Measurements from ENCODE around the gene RIBC2. TPM values are rescaled to one million over a fixed set of nuclear protein-coding genes. Genes with fewer than 3 reads are reported as not detected.

RIBC2 gene
- total RNA-seq, 4 donors from 2014 or later = not detected

- Histone ChIP-seq H3K4me3 (no peak overlapping the region), H3K27ac (replicated peaks in 1 of 4) (no peak overlapping the region), H3K36me3 (no peaks in the 10 kb centered on the region), H3K4me1 (no peaks in the 10 kb centered on the region), H3K27me3 (peaks cover 0 to 13% (median 0%) of the 10 kb centered on the region in 4 donors), H3K9me3 (no peaks in the 10 kb centered on the region)
- intact Hi-C loops (cut with DNase I) = no loop called here
- TF ChIP-seq POLR2A (IDR thresholded peaks at IDR 0.05; ENCODE audit: low read depth) (no peak), CTCF (IDR thresholded peaks at IDR 0.05) (no peak), POLR2AphosphoS5 (IDR thresholded peaks at IDR 0.05) (no peak), EP300 (IDR thresholded peaks at IDR 0.05) (no peak)
- no peak for DNase-seq (ENCODE audit: extremely low spot score)
- WGBS = 65% methylated on average over 5 of the region's 5 CpGs
Measured at GRCh38 chr22:45425101-45425500, 11.6 kb downstream of the RIBC2 start.

GRCh38 chr22:45425531-45426265 is 12.2 kb downstream of the RIBC2 start:
- H3K36me3 ChIP-seq = no peaks in the 10 kb centered on the region
- H3K4me3 ChIP-seq = no peak overlapping the region
- TF ChIP-seq CTCF (IDR thresholded peaks at IDR 0.05) (no peak), POLR2AphosphoS5 (IDR thresholded peaks at IDR 0.05) (no peak), EP300 (IDR thresholded peaks at IDR 0.05) (no peak), POLR2A (IDR thresholded peaks at IDR 0.05; ENCODE audit: low read depth) (no peak)
- intact Hi-C loops (cut with DNase I) = no loop called here
- H3K27ac ChIP-seq (replicated peaks in 1 of 4) = no peak overlapping the region
- H3K27me3 ChIP-seq = peaks cover 0 to 13% (median 0%) of the 10 kb centered on the region in 4 donors
- H3K9me3 ChIP-seq = no peaks in the 10 kb centered on the region
- no peaks in the 10 kb centered on the region for H3K4me1 ChIP-seq
- WGBS = 82% methylated on average over 14 of the region's 23 CpGs
- no peak for DNase-seq (ENCODE audit: extremely low spot score)

- no peak for DNase-seq (ENCODE audit: extremely low spot score)
- intact Hi-C loops (cut with DNase I) = no loop called here
- H3K27ac ChIP-seq (replicated peaks in 1 of 4) = no peak overlapping the region
- H3K9me3 ChIP-seq = no peaks in the 10 kb centered on the region
- H3K4me3 ChIP-seq = no peak overlapping the region
- TF ChIP-seq POLR2AphosphoS5 (IDR thresholded peaks at IDR 0.05) = no peak
- TF ChIP-seq CTCF (IDR thresholded peaks at IDR 0.05) = no peak
- TF ChIP-seq EP300 (IDR thresholded peaks at IDR 0.05) = no peak
- no peak for TF ChIP-seq POLR2A (IDR thresholded peaks at IDR 0.05; ENCODE audit: low read depth)
- peaks cover 0 to 13% (median 0%) of the 10 kb centered on the region in 4 donors for H3K27me3 ChIP-seq
- H3K4me1 ChIP-seq = no peaks in the 10 kb centered on the region
- no peaks in the 10 kb centered on the region for H3K36me3 ChIP-seq
- 95% methylated on average over 9 of the region's 9 CpGs for WGBS
Measured at GRCh38 chr22:45426387-45426786, 12.9 kb downstream of the RIBC2 start.

GRCh38 chr22:45427114-45427513 is 13.6 kb downstream of the RIBC2 start:
- 70% methylated on average over 2 of the region's 2 CpGs for WGBS
- H3K36me3 ChIP-seq = no peaks in the 10 kb centered on the region
- no peaks in the 10 kb centered on the region for H3K4me1 ChIP-seq
- no peak for DNase-seq (ENCODE audit: extremely low spot score)
- intact Hi-C loops (cut with DNase I) = no loop called here
- H3K27me3 ChIP-seq = peaks cover 0 to 13% (median 0%) of the 10 kb centered on the region in 4 donors
- no peak overlapping the region for H3K27ac ChIP-seq (replicated peaks in 1 of 4)
- H3K4me3 ChIP-seq = no peak overlapping the region
- no peak for TF ChIP-seq POLR2AphosphoS5 (IDR thresholded peaks at IDR 0.05)
- TF ChIP-seq POLR2A (IDR thresholded peaks at IDR 0.05; ENCODE audit: low read depth) = no peak
- no peaks in the 10 kb centered on the region for H3K9me3 ChIP-seq

GRCh38 chr22:45428391-45429385 is 15.2 kb downstream of the RIBC2 start:
- intact Hi-C loops (cut with DNase I) = no loop called here
- no peak for DNase-seq (ENCODE audit: extremely low spot score)
- Histone ChIP-seq H3K27me3 (peaks cover 0 to 13% (median 0%) of the 10 kb centered on the region in 4 donors), H3K36me3 (no peaks in the 10 kb centered on the region), H3K27ac (replicated peaks in 1 of 4) (no peak overlapping the region), H3K4me1 (no peaks in the 10 kb centered on the region), H3K4me3 (no peak overlapping the region), H3K9me3 (no peaks in the 10 kb centered on the region)
- no peak for TF ChIP-seq POLR2A (IDR thresholded peaks at IDR 0.05; ENCODE audit: low read depth)
- WGBS = 91% methylated on average over 19 of the region's 19 CpGs
